Measurements from ENCODE around the gene RRP9. TPM values are rescaled to one million over a fixed set of nuclear protein-coding genes. Genes with fewer than 3 reads are reported as not detected.
A peak's percentile ranks its signal among the peaks of the same experiment; 100 is the strongest.
"Not testable (repeated sequence)": the region's sequence is repeated elsewhere in the genome, so short reads cannot be mapped to it uniquely, and the experiment has no call there.

The RRP9 gene
- total and polyA plus RNA-seq, 4 experiments from 2014 or later = 15.2 to 20.7 (median 18.3) TPM

GRCh38 chr3:51902361-51902760 lies 39.3 kb downstream of the RRP9 start:
- DNase-seq; intact Hi-C loops (cut with micrococcal nuclease); H3K4me1 Mint-ChIP-seq; H3K27ac ChIP-seq (ENCODE audit: low read depth, low read length); CTCF ChIA-PET (ENCODE audit: partially characterized antibody); H3K4me3 ChIP-seq (ENCODE audit: low read length in 2 of 2); H3K27me3 ChIP-seq (ENCODE audit: insufficient read depth, low read length); H3K4me1 ChIP-seq (ENCODE audit: insufficient read depth, low read length); H3K36me3 Mint-ChIP-seq; POLR2A ChIA-PET (ENCODE audit: partially characterized antibody); H3K36me3 ChIP-seq (ENCODE audit: insufficient read depth, low read length); H3K9me3 ChIP-seq (ENCODE audit: control insufficient read depth in 1 of 2, low read length in 2 of 2); H3K4me3 Mint-ChIP-seq: not testable (repeated sequence)
- Mint-ChIP-seq H3K9me3 (peaks cover 0 to 29% (median 10%) of the 10 kb centered on the region in 8 donors), H3K27ac (peak overlapping the region in 1 of 7 donors; percentile 5), H3K27me3 (peaks cover 8 to 40% of the 10 kb centered on the region in 2 donors)

GRCh38 chr3:51900043-51900442 lies 41.7 kb downstream of the RRP9 start:
- CTCF ChIA-PET (ENCODE audit: partially characterized antibody); H3K4me3 ChIP-seq (ENCODE audit: low read length in 2 of 2); H3K36me3 ChIP-seq (ENCODE audit: insufficient read depth, low read length); intact Hi-C loops (cut with micrococcal nuclease); DNase-seq; H3K27ac ChIP-seq (ENCODE audit: low read depth, low read length); H3K36me3 Mint-ChIP-seq; H3K9me3 ChIP-seq (ENCODE audit: control insufficient read depth in 1 of 2, low read length in 2 of 2); H3K4me3 Mint-ChIP-seq; H3K27ac Mint-ChIP-seq; H3K27me3 ChIP-seq (ENCODE audit: insufficient read depth, low read length); H3K9me3 Mint-ChIP-seq; H3K4me1 ChIP-seq (ENCODE audit: insufficient read depth, low read length); POLR2A ChIA-PET (ENCODE audit: partially characterized antibody); H3K4me1 Mint-ChIP-seq: not testable (repeated sequence)
- H3K27me3 Mint-ChIP-seq = peaks cover 15 to 41% of the 10 kb centered on the region in 2 donors

GRCh38 chr3:51897391-51897790 lies 44.3 kb downstream of the RRP9 start:
- no peak overlapping the region for H3K4me3 ChIP-seq (ENCODE audit: low read length in 2 of 2)
- no peaks in the 10 kb centered on the region for H3K36me3 ChIP-seq (ENCODE audit: insufficient read depth, low read length)
- H3K9me3 Mint-ChIP-seq = peaks cover 0 to under 1% (median 0%) of the 10 kb centered on the region in 8 donors
- no peak overlapping the region for H3K4me3 Mint-ChIP-seq
- H3K4me1 Mint-ChIP-seq = peaks cover 0 to 3% (median under 1%) of the 10 kb centered on the region in 4 donors
- no peaks in the 10 kb centered on the region for H3K9me3 ChIP-seq (ENCODE audit: control insufficient read depth in 1 of 2, low read length in 2 of 2)
- DNase-seq = no peak
- no peak overlapping the region for H3K27ac ChIP-seq (ENCODE audit: low read depth, low read length)
- CTCF ChIA-PET (ENCODE audit: partially characterized antibody) = no interaction called here
- peaks cover 18 to 36% of the 10 kb centered on the region in 2 donors for H3K27me3 Mint-ChIP-seq
- H3K36me3 Mint-ChIP-seq = peaks cover 0 to 3% of the 10 kb centered on the region in 2 donors
- POLR2A ChIA-PET (ENCODE audit: partially characterized antibody) = no interaction called here
- H3K27me3 ChIP-seq (ENCODE audit: insufficient read depth, low read length) = no peaks in the 10 kb centered on the region
- no peak overlapping the region for H3K27ac Mint-ChIP-seq
- intact Hi-C loops (cut with micrococcal nuclease) = no loop called here
- no peaks in the 10 kb centered on the region for H3K4me1 ChIP-seq (ENCODE audit: insufficient read depth, low read length)

GRCh38 chr3:51896607-51897305 lies 44.9 kb downstream of the RRP9 start:
- no peaks in the 10 kb centered on the region for H3K4me1 ChIP-seq (ENCODE audit: insufficient read depth, low read length)
- no peak overlapping the region for H3K4me3 ChIP-seq (ENCODE audit: low read length in 2 of 2)
- Mint-ChIP-seq H3K9me3 (no peaks in the 10 kb centered on the region), H3K27ac (no peak overlapping the region), H3K27me3 (peaks cover 19 to 34% of the 10 kb centered on the region in 2 donors), H3K36me3 (peaks cover 0 to 3% of the 10 kb centered on the region in 2 donors), H3K4me1 (peaks cover 0 to 4% (median under 1%) of the 10 kb centered on the region in 4 donors), H3K4me3 (no peak overlapping the region)
- intact Hi-C loops (cut with micrococcal nuclease) = no loop called here
- H3K27ac ChIP-seq (ENCODE audit: low read depth, low read length) = no peak overlapping the region
- CTCF ChIA-PET (ENCODE audit: partially characterized antibody) = no interaction called here
- POLR2A ChIA-PET (ENCODE audit: partially characterized antibody) = no interaction called here
- no peak for DNase-seq
- no peaks in the 10 kb centered on the region for H3K27me3 ChIP-seq (ENCODE audit: insufficient read depth, low read length)
- no peaks in the 10 kb centered on the region for H3K9me3 ChIP-seq (ENCODE audit: control insufficient read depth in 1 of 2, low read length in 2 of 2)
- H3K36me3 ChIP-seq (ENCODE audit: insufficient read depth, low read length) = no peaks in the 10 kb centered on the region

- Histone ChIP-seq H3K9me3 (ENCODE audit: control insufficient read depth in 1 of 2, low read length in 2 of 2) (no peaks in the 10 kb centered on the region), H3K36me3 (ENCODE audit: insufficient read depth, low read length) (no peaks in the 10 kb centered on the region), H3K27me3 (ENCODE audit: insufficient read depth, low read length) (no peaks in the 10 kb centered on the region), H3K4me3 (ENCODE audit: low read length in 2 of 2) (no peak overlapping the region), H3K27ac (ENCODE audit: low read depth, low read length) (no peak overlapping the region), H3K4me1 (ENCODE audit: insufficient read depth, low read length) (peaks cover 3% of the 10 kb centered on the region)
- intact Hi-C loops (cut with micrococcal nuclease) = no loop called here
- ChIA-PET CTCF (ENCODE audit: partially characterized antibody) (no interaction called here), POLR2A (ENCODE audit: partially characterized antibody) (no interaction called here)
- no peaks in the 10 kb centered on the region for H3K9me3 Mint-ChIP-seq
- H3K4me1 Mint-ChIP-seq = peaks cover 0 to 8% (median 2%) of the 10 kb centered on the region in 4 donors
- H3K27me3 Mint-ChIP-seq = peaks cover 23 to 29% of the 10 kb centered on the region in 2 donors
- no peak overlapping the region for H3K4me3 Mint-ChIP-seq
- peaks cover 0 to 3% of the 10 kb centered on the region in 2 donors for H3K36me3 Mint-ChIP-seq
- no peak overlapping the region for H3K27ac Mint-ChIP-seq
- no peak for DNase-seq
Observed at GRCh38 chr3:51894939-51895338, 46.8 kb downstream of the RRP9 start.

GRCh38 chr3:51894391-51894790 lies 47.3 kb downstream of the RRP9 start:
- H3K27me3 ChIP-seq (ENCODE audit: insufficient read depth, low read length) = no peaks in the 10 kb centered on the region
- DNase-seq = no peak
- Mint-ChIP-seq H3K9me3 (no peaks in the 10 kb centered on the region), H3K27me3 (peaks cover 23 to 29% of the 10 kb centered on the region in 2 donors), H3K27ac (no peak overlapping the region), H3K36me3 (peaks cover 0 to 3% of the 10 kb centered on the region in 2 donors), H3K4me1 (peaks cover 0 to 8% (median 2%) of the 10 kb centered on the region in 4 donors), H3K4me3 (no peak overlapping the region)
- no peaks in the 10 kb centered on the region for H3K36me3 ChIP-seq (ENCODE audit: insufficient read depth, low read length)
- intact Hi-C loops (cut with micrococcal nuclease) = no loop called here
- no peak overlapping the region for H3K27ac ChIP-seq (ENCODE audit: low read depth, low read length)
- ChIA-PET POLR2A (ENCODE audit: partially characterized antibody) (no interaction called here), CTCF (ENCODE audit: partially characterized antibody) (no interaction called here)
- H3K4me1 ChIP-seq (ENCODE audit: insufficient read depth, low read length) = peaks cover 3% of the 10 kb centered on the region
- H3K9me3 ChIP-seq (ENCODE audit: control insufficient read depth in 1 of 2, low read length in 2 of 2) = no peaks in the 10 kb centered on the region
- no peak overlapping the region for H3K4me3 ChIP-seq (ENCODE audit: low read length in 2 of 2)

GRCh38 chr3:51891242-51892039 lies 50.3 kb downstream of the RRP9 start:
- no peak for DNase-seq
- Mint-ChIP-seq H3K27me3 (peaks cover 10 to 13% of the 10 kb centered on the region in 2 donors), H3K4me1 (peaks cover 0 to 8% (median 1%) of the 10 kb centered on the region in 4 donors), H3K9me3 (no peaks in the 10 kb centered on the region), H3K4me3 (no peak overlapping the region), H3K27ac (peak overlapping the region in 1 of 7 donors; percentile 15), H3K36me3 (no peaks in the 10 kb centered on the region)
- POLR2A ChIA-PET (ENCODE audit: partially characterized antibody) = no interaction called here
- Histone ChIP-seq H3K4me3 (ENCODE audit: low read length in 2 of 2) (no peak overlapping the region), H3K4me1 (ENCODE audit: insufficient read depth, low read length) (peaks cover 3% of the 10 kb centered on the region), H3K27ac (ENCODE audit: low read depth, low read length) (no peak overlapping the region), H3K9me3 (ENCODE audit: control insufficient read depth in 1 of 2, low read length in 2 of 2) (no peaks in the 10 kb centered on the region), H3K36me3 (ENCODE audit: insufficient read depth, low read length) (no peaks in the 10 kb centered on the region), H3K27me3 (ENCODE audit: insufficient read depth, low read length) (no peaks in the 10 kb centered on the region)
- CTCF ChIA-PET (ENCODE audit: partially characterized antibody) = no interaction called here
- intact Hi-C loops (cut with micrococcal nuclease) = no loop called here
